LHCN-M2 (cell line): ENCODE measurements around the gene NIBAN1. TPM values are rescaled to one million over a fixed set of nuclear protein-coding genes. Genes with fewer than 3 reads are reported as not detected.
"Not testable (repeated sequence)": the region's sequence is repeated elsewhere in the genome, so short reads cannot be mapped to it uniquely, and the experiment has no call there.

Source experiments
- DNase-seq: peaks from one replicate; pipeline ENCODE4 v3.0.0-alpha.2; 2012; ENCODE audit warnings: low read depth
- polyA plus RNA-seq: library from polyadenylated mRNA; unstranded; fragments of >200 nt; gene quantifications from one replicate; pipeline ENCODE4 v1.2.1, GENCODE V29; 2012; ENCODE audit warnings: missing spikeins
- total RNA-seq: library from RNA; depleted of rRNA; stranded (reverse); fragments of >200 nt; gene quantifications from 2 replicates; pipeline ENCODE4 v1.2.3, GENCODE V29; 2014; rRNA removed

NIBAN1 gene, protein sequence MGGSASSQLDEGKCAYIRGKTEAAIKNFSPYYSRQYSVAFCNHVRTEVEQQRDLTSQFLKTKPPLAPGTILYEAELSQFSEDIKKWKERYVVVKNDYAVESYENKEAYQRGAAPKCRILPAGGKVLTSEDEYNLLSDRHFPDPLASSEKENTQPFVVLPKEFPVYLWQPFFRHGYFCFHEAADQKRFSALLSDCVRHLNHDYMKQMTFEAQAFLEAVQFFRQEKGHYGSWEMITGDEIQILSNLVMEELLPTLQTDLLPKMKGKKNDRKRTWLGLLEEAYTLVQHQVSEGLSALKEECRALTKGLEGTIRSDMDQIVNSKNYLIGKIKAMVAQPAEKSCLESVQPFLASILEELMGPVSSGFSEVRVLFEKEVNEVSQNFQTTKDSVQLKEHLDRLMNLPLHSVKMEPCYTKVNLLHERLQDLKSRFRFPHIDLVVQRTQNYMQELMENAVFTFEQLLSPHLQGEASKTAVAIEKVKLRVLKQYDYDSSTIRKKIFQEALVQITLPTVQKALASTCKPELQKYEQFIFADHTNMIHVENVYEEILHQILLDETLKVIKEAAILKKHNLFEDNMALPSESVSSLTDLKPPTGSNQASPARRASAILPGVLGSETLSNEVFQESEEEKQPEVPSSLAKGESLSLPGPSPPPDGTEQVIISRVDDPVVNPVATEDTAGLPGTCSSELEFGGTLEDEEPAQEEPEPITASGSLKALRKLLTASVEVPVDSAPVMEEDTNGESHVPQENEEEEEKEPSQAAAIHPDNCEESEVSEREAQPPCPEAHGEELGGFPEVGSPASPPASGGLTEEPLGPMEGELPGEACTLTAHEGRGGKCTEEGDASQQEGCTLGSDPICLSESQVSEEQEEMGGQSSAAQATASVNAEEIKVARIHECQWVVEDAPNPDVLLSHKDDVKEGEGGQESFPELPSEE
- 0.06 TPM in 2 replicates for total RNA-seq
- 0.02 TPM for polyA plus RNA-seq

DNA sequence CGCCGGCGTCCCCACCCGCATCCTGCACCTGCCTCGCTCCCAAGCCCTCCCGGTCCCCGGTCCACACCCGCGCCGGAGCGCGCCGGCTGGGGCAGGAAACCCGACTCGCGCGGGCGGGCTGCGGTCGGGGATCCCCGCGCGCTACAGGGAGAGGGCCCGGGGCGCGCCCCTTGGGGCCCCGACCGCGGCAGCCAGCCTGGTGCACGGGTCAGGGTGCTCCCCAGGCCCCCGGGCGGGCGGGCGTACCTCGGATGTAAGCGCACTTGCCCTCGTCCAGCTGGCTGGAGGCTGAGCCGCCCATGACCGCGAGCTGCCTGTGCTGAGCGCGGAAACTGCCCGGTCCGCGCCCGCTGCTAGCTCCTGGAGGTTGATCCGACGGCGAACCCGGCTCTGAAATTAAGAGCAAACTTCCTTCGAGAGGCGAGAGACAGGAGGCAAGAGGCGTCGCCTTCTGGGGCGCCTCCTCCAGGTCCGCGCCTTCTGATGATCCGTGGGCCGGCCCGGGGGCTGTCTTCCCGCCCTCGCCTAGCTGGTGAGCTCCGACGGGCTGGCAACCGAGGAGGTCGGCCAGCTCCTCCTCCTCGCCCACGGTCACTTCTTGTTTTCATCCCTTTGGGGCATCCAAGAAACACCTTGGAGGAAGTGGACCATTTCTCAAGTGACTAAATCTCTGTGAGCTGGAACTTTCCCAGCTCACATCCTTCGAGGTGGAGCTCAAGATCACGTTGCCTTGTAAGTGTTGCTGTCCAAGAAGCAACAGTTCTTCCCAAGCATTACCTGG is at the start of gene NIBAN1:
Gene NIBAN1 (minus strand): TSS at position 453 of the 781 bp plus-strand sequence. CDS start 152 bp downstream, at position 301.
- no peak for DNase-seq

DNA sequence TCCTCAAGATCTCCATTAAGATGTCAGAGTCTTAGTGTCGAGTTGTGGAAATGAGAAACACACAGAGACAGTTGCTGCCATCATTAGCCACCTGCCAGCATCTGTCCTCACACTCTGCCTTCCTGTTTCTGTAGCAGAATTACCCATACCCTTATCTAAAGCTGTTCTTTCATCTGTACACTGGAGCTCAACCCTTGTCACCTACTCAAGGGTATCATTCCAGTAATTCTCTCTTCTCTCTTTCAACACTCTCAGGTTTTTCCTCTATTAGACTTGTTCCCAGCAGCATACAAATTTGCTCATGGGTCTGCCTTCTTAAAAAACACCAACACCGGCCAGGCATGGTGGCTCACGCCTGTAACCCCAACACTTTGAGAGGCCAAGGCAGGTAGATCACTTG is 43.7 kb upstream of the NIBAN1 start:
- DNase-seq: no peak

DNA sequence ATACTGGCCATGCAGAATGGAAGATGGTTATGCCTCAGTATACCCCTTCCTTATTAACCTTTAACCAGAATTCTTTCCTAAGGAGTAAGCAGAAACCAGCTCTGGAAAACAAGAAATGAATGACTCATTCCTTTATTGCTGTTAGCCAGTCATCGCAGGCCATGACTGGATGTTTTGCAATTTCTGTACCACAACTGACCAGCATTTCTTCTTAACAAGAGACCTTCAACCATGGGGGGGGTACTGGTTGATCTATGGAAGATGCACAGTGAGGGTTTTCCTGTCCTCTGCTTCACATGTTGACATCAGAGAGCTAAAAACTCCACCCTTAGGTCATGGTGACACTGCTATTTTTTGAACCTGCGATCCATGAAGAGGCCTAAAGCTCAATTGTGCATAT is 43.0 kb upstream of the NIBAN1 start:
- DNase-seq: peak; percentile 74

DNA sequence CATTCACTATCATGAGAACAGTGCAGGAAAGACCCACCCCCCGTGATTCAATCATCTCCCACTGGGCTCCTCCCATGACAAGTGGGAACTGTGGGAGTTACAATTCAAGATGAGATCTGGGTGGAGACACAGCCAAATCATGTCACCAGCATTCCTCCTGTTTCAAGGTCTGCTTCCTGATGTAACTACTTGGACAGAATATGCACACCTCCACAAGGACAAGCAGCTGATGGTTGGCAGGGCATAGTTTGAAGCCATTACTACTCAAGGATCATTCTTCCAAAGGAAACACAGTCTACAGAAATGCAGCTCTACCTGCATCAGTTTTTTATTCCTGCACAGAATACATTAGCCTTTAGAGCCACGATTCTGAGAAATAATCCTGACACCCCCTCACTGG is 42.6 kb upstream of the NIBAN1 start:
- no peak for DNase-seq

DNA sequence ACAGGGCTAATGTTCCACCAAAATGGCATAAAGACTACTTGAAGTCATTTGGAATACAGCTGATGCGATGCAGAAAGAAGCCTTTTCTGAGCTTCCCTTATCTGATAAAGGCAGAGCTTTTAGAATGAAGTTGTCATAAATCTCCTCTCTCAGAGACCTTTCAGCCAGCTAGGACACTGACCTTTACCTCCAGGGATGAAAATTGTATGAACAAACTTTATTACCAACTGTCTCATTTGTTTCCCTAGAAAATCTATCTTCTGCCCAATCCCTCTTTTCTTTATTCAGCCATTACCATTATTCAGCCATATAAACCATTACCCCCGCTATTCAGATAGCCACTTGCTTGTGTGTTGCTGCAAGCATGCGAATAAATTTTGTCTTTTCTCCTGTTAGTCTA is 41.3 kb upstream of the NIBAN1 start:
- DNase-seq: no peak

DNA sequence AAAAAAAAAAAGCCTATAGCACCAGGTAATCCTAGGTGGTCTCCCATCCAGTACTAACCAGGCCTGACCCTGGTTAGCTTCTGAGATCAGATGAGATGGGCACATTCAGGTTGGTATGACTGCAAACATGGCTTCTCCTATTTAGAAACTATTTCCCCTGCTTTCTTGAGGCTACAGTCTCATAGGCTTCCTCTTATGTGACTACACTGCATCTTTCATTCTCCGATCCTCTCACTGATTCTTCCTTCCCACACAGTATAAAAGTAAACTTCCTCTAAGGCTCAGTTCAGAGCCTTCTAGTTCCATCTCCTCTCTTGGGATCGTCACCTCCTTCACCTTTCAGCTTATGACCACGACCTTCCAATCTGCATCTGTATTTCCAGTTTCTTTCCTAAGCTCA is 40.6 kb upstream of the NIBAN1 start:
- DNase-seq: no peak

DNA sequence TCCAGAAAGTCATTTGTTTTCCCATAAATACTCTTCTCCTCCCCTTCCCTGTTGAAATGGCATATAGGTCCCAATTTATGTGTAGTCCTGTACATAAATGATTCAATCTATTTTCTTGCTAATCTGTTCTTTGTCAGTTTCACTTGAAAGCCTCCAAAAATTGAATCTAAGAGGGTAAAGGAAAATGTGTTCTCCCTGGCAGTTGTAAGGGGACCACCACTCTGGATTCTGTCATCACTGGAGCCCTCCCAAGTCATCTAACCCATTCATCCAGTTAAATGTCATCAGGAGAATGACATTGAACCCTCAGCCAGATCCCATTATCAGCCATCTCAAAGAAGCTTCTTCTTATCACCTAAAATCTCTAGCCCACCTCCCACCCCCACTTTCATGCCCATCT is 36.1 kb upstream of the NIBAN1 start:
- no peak for DNase-seq

DNA sequence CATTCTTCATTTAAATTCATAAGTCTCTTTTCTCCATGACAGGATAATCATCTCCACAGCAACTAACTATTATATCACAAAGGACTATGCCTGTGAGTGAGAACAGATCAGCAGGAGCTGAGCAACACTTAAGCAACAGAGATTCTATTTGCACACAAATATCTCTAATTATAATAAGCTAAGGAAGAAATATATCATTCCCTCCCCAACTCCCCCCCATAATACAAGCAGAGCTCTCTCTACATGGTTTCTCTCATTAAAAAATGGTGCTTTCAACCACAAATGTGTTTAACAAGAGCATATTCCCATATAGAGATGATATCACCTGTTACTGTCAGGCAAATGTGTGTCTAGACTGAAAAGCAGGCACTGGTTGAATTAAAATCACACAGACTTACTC is 34.5 kb upstream of the NIBAN1 start:
- DNase-seq: no peak

DNA sequence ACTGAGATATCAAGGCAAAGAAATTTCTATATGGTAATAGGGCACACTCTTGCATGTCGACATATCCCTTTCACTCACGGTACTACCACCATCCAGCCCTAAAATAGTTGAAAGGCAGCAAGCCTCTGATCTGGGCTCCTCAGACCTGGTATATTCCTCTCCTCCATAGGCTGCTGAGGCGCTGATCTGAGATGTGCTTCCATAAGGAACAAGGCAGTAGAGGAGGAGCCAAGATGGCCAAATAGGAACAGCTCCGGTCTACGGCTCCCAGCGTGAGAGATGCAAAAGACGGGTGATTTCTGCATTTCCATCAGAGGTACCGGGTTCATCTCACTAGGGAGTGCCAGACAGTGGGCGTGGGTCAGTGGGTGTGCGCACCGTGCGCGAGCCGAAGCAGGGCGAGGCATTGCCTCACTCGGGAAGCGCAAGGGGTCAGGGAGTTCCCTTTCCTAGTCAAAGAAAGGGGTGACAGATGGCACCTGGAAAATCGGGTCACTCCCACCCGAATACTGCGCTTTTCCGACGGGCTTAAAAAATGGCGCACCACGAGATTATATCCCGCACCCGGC is 27.1 kb upstream of the NIBAN1 start:
- not testable (repeated sequence) for DNase-seq

DNA sequence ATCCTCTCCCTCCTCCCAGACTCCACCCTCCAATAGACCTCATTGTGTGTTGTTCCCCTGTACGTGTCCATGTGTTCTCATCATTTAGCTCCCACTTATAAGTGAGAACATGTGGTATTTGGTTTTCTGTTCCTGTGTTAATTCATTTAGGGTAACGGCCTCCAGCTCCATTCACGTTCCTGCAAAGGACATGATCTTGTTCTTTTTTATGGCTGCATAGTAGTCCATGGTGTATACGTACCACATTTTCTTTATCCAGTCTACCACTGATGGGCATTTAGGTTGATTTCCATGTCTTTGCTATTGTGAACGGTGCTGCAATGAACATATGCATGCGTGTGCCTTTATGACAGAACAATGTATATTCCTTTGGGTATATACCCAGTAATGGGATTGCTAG is 25.7 kb upstream of the NIBAN1 start:
- not testable (repeated sequence) for DNase-seq

DNA sequence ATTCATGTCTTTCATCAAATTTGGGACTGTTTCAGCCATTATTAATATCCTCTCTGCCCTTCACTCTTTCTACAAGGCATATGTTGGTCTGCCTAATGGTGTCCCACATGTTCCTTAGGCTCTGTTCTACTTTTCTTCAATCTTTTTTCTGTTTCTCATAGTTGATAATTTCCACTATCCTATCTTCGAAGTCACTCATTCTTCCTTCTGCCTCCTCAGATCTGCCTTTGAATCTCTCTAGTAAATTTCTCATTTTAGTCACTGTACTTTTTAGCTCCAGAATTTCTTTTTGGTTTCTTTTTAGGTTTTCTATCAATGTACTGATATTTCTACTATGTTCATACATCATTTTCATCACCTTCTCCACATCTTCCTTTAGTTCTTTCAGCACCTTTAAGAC is 20.0 kb upstream of the NIBAN1 start:
- no peak for DNase-seq

DNA sequence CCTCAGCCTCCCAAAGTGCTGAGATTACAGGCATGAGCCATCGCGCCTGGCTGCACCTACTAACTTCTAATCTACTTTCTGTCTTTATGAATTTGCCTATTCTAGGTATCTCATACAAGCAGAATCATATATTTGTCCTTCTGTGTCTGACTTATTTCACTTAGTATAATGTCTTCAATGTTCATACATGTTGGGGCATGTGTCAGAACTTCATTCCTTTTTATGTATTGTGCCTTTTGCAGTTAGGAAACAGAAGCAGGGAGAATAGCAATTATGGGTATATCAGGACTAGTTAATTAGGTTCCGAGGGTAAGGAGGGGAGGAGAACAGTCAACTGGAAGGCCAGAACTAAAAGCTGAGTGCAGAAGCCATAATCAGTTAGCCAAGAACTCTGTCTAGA is 18.0 kb upstream of the NIBAN1 start:
- no peak for DNase-seq

DNA sequence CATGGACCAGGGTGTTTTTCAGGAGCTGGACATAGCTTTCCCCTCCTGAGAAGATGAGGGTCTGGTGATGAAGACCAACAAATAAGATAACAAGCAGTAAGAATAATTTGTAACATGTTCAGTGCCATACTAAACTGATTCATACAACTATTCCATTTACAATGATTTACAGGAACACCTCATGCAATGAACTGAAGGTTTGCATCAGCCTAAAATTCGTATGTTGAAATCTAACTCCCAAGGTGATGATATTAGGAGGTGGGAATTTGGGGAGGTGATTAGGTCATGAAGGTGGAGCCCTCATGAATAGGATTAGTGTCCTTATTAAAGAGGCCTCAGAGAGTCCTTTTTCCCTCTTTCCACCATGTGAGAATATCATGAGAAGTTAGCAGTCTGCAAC is 15.9 kb upstream of the NIBAN1 start:
- DNase-seq: no peak

DNA sequence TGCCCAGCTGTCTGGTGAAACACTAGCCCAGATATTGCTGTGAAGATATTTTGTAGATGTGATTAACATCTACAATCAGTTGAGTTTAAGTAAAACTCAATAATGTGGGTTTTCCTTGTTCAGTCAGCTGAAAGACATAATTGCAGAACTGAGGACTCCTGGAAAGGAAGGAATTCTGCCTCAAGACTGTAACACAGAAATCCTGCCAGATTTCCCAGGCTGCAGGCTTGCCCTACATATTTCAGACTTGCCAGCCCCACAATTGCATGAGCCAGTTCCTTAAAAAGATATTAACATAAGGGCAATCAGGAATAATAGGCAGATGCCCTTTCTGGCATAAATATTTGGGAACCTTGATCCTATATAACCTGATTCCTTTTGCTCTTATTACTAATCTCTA is 14.2 kb upstream of the NIBAN1 start:
- no peak for DNase-seq

DNA sequence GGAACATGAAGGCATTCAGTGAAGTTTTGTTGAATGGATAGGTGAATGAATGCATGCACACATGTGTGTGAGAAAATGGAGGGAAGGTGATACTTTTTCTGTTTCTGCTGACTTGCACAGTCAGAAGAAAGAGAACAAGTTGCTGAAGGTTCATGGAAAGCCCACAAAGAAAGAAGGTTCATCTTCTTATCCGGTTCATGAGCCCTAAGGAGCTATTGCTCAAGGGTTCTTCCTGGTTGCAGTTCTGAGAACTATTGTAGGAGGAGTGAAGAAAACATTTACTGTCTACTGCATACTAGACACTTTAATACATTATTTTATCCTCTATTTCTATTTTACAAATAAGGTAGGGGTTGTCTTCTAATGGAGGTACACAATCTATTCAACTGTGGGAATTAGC is 13.4 kb upstream of the NIBAN1 start:
- DNase-seq: no peak

DNA sequence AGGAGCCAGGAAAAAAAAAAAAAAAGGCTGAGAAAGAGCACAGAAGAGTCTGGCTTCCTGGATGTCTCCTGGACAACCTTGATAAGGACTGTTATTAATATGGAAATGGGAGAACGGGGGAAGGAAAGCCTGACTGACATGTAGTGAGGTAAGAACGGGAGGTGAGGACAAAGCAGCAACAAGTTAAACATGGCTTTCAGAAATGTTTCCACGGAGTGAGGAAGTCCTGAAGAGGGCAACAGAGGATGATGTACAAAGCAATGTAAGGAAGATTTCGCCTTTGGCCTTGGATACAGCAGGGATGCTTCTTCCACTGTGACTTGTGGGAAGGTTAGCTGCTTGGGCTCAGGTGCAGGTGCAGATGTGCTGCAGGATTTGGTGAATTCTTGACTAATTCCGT is 11.9 kb upstream of the NIBAN1 start:
- DNase-seq: no peak

DNA sequence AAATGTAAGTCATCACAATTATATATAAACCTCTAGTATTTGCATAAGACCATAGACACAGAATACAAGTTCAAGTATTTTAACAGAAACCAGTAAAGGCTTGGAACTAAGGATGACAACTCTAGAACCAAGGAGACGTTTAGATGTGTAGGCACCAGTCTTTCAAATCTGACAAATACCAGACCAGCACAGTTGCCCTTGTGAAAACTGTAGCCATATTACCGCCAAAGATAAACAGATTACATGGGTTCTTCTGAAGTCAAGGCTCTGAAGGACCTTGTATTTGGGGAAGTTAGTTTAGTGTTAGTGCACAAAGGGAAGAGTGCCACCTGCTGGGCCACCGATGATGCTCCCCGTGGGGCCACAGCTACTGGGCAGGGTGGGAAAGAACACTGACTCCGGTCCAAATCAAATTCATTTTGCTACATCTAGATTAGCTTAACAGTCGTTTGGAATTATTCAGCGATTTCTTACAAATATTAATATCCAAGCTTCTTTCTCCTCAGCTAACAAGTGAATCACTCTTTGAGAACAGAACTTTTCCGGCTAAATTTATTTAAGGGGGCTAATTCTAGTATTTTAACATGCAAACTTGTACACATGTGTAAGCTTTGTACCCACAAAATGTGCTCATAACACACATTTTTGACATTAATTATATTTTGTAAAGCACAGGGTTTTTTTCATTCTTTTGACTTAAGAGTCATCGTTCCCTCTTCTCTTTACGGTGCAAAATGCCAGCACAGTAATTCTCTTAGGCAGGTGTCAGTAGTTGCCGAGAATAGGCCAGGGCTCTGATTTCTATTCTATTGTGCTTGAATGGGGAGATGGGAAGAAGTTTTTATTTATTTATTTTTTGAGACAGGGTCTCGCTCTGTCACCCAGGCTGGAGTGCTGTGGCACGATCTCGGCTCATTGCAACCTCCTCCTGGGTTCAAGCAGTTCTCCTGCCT is 8.0 kb upstream of the NIBAN1 start:
- peak; percentile 58 for DNase-seq

DNA sequence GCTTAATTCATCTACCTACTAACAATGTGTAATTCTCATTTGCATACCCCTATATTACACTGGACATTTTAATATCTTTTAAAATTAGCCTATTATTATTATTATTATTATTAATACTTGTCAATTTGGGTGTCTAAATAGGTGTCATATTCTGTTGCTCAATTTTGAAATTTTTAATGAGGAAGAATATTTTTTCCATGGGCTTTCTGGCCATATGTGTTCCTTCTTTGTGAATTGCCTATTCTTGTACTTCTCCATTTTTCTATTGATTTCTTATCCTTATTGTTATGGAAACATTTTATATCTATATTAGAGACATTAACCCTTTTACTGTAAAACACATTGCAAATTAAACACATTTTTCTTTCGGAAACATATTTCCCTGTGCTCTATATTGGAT is 6.4 kb upstream of the NIBAN1 start:
- no peak for DNase-seq

DNA sequence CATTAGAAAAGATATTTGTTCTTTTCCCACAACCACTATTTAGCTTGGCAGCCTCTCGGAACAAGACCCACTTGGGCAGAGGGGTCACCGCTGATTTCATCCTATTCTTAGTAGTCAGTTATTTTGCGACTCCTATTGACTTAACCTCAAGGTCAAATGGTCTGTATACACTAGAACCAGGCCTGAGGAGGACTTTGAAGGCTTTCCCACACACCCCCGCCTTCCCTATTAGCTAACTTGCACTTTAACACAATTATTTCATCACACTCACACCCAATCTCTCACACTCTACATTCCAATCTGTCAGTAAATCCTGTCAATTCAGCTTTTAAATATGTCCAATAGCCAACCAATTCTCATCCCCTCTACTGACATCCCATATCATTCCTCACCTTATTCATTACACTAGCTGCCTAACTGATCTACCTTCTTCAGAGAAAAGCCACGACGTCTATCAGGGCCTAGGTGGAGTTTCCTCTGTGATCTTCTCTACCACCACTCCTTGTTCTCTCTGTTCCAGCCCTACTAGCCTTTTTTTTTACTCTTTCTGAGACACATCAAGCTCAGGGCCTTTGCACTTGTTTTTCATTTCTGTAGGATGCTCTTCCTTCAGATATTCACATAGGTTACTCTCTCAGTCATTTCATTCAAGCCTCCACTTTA is 1.0 kb upstream of the NIBAN1 start:
- no peak for DNase-seq

DNA sequence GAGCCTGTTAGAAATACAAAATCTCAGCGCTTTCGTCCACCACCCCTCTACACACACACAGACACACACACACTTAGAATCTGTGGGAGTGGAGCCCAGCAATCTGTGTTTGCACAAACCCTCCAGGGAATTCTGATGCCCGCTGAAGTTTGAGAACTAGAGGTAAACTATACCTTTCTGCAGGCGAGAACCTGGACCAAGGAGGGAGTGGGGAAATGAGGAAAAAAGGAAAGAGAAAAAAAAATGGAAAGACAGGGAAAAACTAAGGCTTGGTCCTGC is 468 bp upstream of the NIBAN1 start:
- DNase-seq: no peak
